Testis (tissue), 2 donors: ENCODE data around the gene ATMIN.

Experiments used
- POLR2A ChIP-seq: fragments of 450-650 bp; IDR thresholded peaks from one replicate; pipeline ENCODE4 v1.6.1; 2017; ENCODE audit warnings: antibody characterized with exemption, mild to moderate bottlenecking, moderate library complexity
- TF ChIP-seq, protein P1 (sequence below), 3 experiments: fragments of 450-650 bp in 2 of 3; fragments of 200-600 bp in 1 of 3; sonication (generic) in 1 of 3; IDR thresholded peaks; one replicate each; pipeline ENCODE4 v1.5.1; 2016 to 2019; ENCODE audit warnings: antibody characterized with exemption in 3 of 3, mild to moderate bottlenecking in 2 of 3, moderate library complexity in 1 of 3

DNA sequence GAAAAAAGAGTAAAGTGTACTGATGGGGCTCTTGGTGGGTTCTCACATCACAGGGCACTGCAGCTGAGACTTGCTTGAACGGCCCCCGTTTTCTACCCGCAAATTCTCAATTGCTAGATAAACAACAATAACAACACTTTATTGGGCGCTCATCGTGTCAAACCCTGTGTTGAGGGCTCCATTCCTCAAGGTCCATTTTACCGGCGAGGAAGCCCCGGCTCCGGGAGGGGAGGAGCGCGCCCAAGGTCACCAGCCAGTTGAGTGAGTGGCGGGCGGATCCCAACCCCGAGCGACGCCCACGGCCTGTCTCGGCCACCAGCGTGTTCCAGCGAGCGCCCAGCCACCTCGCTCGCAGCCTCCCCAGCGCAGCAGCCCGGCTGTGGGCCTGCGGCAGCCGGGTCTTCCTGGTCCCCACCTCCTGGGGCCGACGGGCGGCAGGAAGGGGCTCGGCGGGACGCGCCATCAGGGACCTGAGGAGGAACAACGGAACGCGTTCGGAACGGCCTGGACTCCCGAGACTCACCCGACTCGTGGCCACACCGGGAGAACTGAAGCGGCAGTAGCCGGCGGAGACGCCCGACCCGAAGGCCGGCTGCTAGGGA lies 29.3 kb upstream of the ATMIN start:
- TF ChIP-seq, protein P1, sequence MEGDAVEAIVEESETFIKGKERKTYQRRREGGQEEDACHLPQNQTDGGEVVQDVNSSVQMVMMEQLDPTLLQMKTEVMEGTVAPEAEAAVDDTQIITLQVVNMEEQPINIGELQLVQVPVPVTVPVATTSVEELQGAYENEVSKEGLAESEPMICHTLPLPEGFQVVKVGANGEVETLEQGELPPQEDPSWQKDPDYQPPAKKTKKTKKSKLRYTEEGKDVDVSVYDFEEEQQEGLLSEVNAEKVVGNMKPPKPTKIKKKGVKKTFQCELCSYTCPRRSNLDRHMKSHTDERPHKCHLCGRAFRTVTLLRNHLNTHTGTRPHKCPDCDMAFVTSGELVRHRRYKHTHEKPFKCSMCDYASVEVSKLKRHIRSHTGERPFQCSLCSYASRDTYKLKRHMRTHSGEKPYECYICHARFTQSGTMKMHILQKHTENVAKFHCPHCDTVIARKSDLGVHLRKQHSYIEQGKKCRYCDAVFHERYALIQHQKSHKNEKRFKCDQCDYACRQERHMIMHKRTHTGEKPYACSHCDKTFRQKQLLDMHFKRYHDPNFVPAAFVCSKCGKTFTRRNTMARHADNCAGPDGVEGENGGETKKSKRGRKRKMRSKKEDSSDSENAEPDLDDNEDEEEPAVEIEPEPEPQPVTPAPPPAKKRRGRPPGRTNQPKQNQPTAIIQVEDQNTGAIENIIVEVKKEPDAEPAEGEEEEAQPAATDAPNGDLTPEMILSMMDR (IDR thresholded peaks at IDR 0.05) = no peak
- no peak for TF ChIP-seq POLR2A
